SK-N-MC (cell line): ENCODE data around the gene RNASE7.

Experiments used
- DNase-seq: peaks from one replicate; pipeline ENCODE4 v3.0.0-alpha.2; 2011; ENCODE audit warnings: low read depth, low spot score
- H3K27ac ChIP-seq: fragments of 200-600 bp; sonication (generic); 2 replicates; pipeline ENCODE4 v1.5.1; 2016; ENCODE audit warnings: mixed run types
- H3K36me3 ChIP-seq: fragments of 200-600 bp; sonication (generic); 2 replicates; pipeline ENCODE4 v1.6.1; 2017; ENCODE audit warnings: antibody characterized with exemption, low read length, mixed read lengths; ENCODE audit not compliant: insufficient read depth
- H3K4me3 ChIP-seq: fragments of 200-600 bp; sonication (generic); 2 replicates; pipeline ENCODE4 v1.5.1; 2016
- H3K9ac ChIP-seq: fragments of 200-600 bp; sonication (generic); 2 replicates; pipeline ENCODE4 v1.8.0; 2017; ENCODE audit warnings: mixed run types, mixed read lengths; ENCODE audit not compliant: insufficient read length
- H3K9me3 ChIP-seq: fragments of 200-600 bp; sonication (generic); 2 replicates; pipeline ENCODE4 v1.6.1; 2017; ENCODE audit warnings: low read depth, mild to moderate bottlenecking, antibody characterized with exemption, low read length, moderate library complexity, mixed read lengths
- EZH2 ChIP-seq: fragments of 200-600 bp; sonication (generic); IDR thresholded peaks from one replicate; pipeline ENCODE4 v1.6.1; 2017; ENCODE audit warnings: antibody characterized with exemption
- FOXP2 ChIP-seq: optimal IDR thresholded peaks from 2 replicates; pipeline ENCODE3; 2011; ENCODE audit warnings: mild to moderate bottlenecking, moderate library complexity; ENCODE audit not compliant: insufficient read depth; ENCODE audit errors: extremely low read length, control extremely low read depth
- POLR2AphosphoS5 ChIP-seq: IDR thresholded peaks from 2 replicates; pipeline ENCODE4 v1.6.1; 2012; ENCODE audit warnings: mild to moderate bottlenecking, low read depth, low read length, borderline replicate concordance

Gene RNASE7

GRCh38 chr14:21018781-21019180 lies 23.4 kb upstream of the RNASE7 start:
- no peak for TF ChIP-seq FOXP2
- TF ChIP-seq EZH2, result no peak
- no peak for TF ChIP-seq POLR2AphosphoS5
- no peak for DNase-seq
- no peak overlapping the region for H3K4me3 ChIP-seq

GRCh38 chr14:21019366-21019765 lies 22.8 kb upstream of the RNASE7 start:
- Histone ChIP-seq H3K36me3 (no peaks in the 10 kb centered on the region; the same call in 1 of the 2 replicates), H3K4me3 (no peak overlapping the region), H3K9ac (no peak overlapping the region), H3K9me3 (no peaks in the 10 kb centered on the region), H3K27ac (no peak overlapping the region)
- no peak for DNase-seq
- TF ChIP-seq FOXP2 (no peak), POLR2AphosphoS5 (no peak)

More at GRCh38 chr14:21018781-21019180, 23.4 kb upstream of the RNASE7 start:
- H3K36me3 ChIP-seq, result no peaks in the 10 kb centered on the region; the same call in 1 of the 2 replicates
- H3K9me3 ChIP-seq, result no peaks in the 10 kb centered on the region
- no peak overlapping the region for H3K9ac ChIP-seq
- no peak overlapping the region for H3K27ac ChIP-seq

- H3K9me3 ChIP-seq, result no peaks in the 10 kb centered on the region
- DNase-seq, result no peak
- no peak overlapping the region for H3K4me3 ChIP-seq
- H3K36me3 ChIP-seq, result no peaks in the 10 kb centered on the region; the same call in 1 of the 2 replicates
- TF ChIP-seq POLR2AphosphoS5 (no peak), FOXP2 (no peak), EZH2 (no peak)
- H3K9ac ChIP-seq, result no peak overlapping the region
- no peak overlapping the region for H3K27ac ChIP-seq
These were observed 21.1 kb upstream of the RNASE7 start for GRCh38 chr14:21020977-21021545.

GRCh38 chr14:21022686-21023085 lies 19.5 kb upstream of the RNASE7 start:
- no peak overlapping the region for H3K4me3 ChIP-seq
- no peaks in the 10 kb centered on the region; the same call in 1 of the 2 replicates for H3K36me3 ChIP-seq
- no peak overlapping the region for H3K9ac ChIP-seq
- H3K9me3 ChIP-seq, result no peaks in the 10 kb centered on the region
- no peak overlapping the region for H3K27ac ChIP-seq
- TF ChIP-seq FOXP2 (no peak), EZH2 (no peak), POLR2AphosphoS5 (no peak)
- no peak for DNase-seq

GRCh38 chr14:21023174-21023573 lies 19.0 kb upstream of the RNASE7 start:
- Histone ChIP-seq H3K36me3 (no peaks in the 10 kb centered on the region; the same call in 1 of the 2 replicates), H3K4me3 (no peak overlapping the region), H3K9ac (no peak overlapping the region), H3K27ac (no peak overlapping the region), H3K9me3 (no peaks in the 10 kb centered on the region)
- DNase-seq, result no peak
- no peak for TF ChIP-seq POLR2AphosphoS5
- TF ChIP-seq EZH2, result no peak
- TF ChIP-seq FOXP2, result no peak

GRCh38 chr14:21023817-21024584 lies 18.2 kb upstream of the RNASE7 start:
- no peaks in the 10 kb centered on the region; the same call in 1 of the 2 replicates for H3K36me3 ChIP-seq
- no peaks in the 10 kb centered on the region for H3K9me3 ChIP-seq
- H3K27ac ChIP-seq, result no peak overlapping the region
- TF ChIP-seq EZH2 (no peak), FOXP2 (no peak), POLR2AphosphoS5 (no peak)
- DNase-seq, result no peak
- peak overlapping the region; percentile 87 for H3K4me3 ChIP-seq
- peak overlapping the region; percentile 70 for H3K9ac ChIP-seq

GRCh38 chr14:21024585-21025370 lies 17.4 kb upstream of the RNASE7 start, which contains the start of gene NDRG2:
NDRG2 (minus strand) TSS chr14:21025061; CDS start chr14:21023315, 1,746 bp downstream.
- Histone ChIP-seq H3K27ac (no peak within 1 kb of the TSS), H3K9ac (peak within 1 kb of the TSS; percentile 70), H3K36me3 (no peaks in the 10 kb centered on the region; the same call in 1 of the 2 replicates), H3K4me3 (peak within 1 kb of the TSS; percentile 87), H3K9me3 (no peaks in the 10 kb centered on the region)
- DNase-seq, result no peak
- no peak for TF ChIP-seq FOXP2
- no peak; the same call in 1 of the 2 replicates for TF ChIP-seq POLR2AphosphoS5
- TF ChIP-seq EZH2, result no peak
